ENCODE data around the gene TSHZ2.
A peak's percentile ranks its signal among the peaks of the same experiment; 100 is the strongest.

The TSHZ2 gene

GRCh38 chr20:53030061-53030460, 57.9 kb downstream of the TSHZ2 start:
- no peak for DNase-seq (ENCODE audit: low spot score)

- no peak for DNase-seq (ENCODE audit: low spot score)
Observed at GRCh38 chr20:53032046-53032445, 59.9 kb downstream of the TSHZ2 start.

- no peak for DNase-seq (ENCODE audit: low spot score)
Observed at GRCh38 chr20:53032478-53032932, 60.3 kb downstream of the TSHZ2 start.

- no peak for DNase-seq (ENCODE audit: low spot score)
Observed at GRCh38 chr20:53033176-53033575, 61.0 kb downstream of the TSHZ2 start.

GRCh38 chr20:53034899-53035298, 62.7 kb downstream of the TSHZ2 start:
- no peak for DNase-seq (ENCODE audit: low spot score)

GRCh38 chr20:53036992-53037391, 64.8 kb downstream of the TSHZ2 start:
- no peak for DNase-seq (ENCODE audit: low spot score)

- DNase-seq (ENCODE audit: low spot score) = no peak
Observed at GRCh38 chr20:53037621-53038020, 65.5 kb downstream of the TSHZ2 start.

- DNase-seq (ENCODE audit: low spot score) = no peak
Observed at GRCh38 chr20:53038299-53038698, 66.1 kb downstream of the TSHZ2 start.

GRCh38 chr20:53040693-53041589, 68.8 kb downstream of the TSHZ2 start:
- no peak for DNase-seq (ENCODE audit: low spot score)

- no peak for DNase-seq (ENCODE audit: low spot score)
Observed at GRCh38 chr20:53042521-53042920, 70.4 kb downstream of the TSHZ2 start.

GRCh38 chr20:53044296-53044695, 72.1 kb downstream of the TSHZ2 start:
- DNase-seq (ENCODE audit: low spot score) = no peak

- no peak for DNase-seq (ENCODE audit: low spot score)
Observed at GRCh38 chr20:53045941-53046340, 73.8 kb downstream of the TSHZ2 start.

GRCh38 chr20:53047203-53047602, 75.0 kb downstream of the TSHZ2 start:
- DNase-seq (ENCODE audit: low spot score) = no peak

- DNase-seq (ENCODE audit: low spot score) = peak; percentile 69
Observed at GRCh38 chr20:53048387-53048786, 76.2 kb downstream of the TSHZ2 start.

GRCh38 chr20:53050338-53050737, 78.2 kb downstream of the TSHZ2 start:
- no peak for DNase-seq (ENCODE audit: low spot score)

GRCh38 chr20:53052380-53052779, 80.2 kb downstream of the TSHZ2 start:
- DNase-seq (ENCODE audit: low spot score) = no peak

- no peak for DNase-seq (ENCODE audit: low spot score)
Observed at GRCh38 chr20:53053595-53053994, 81.4 kb downstream of the TSHZ2 start.

- no peak for DNase-seq (ENCODE audit: low spot score)
Observed at GRCh38 chr20:53055367-53056067, 83.4 kb downstream of the TSHZ2 start.

- DNase-seq (ENCODE audit: low spot score) = no peak
Observed at GRCh38 chr20:53057579-53057978, 85.4 kb downstream of the TSHZ2 start.

GRCh38 chr20:53059848-53060247, 87.7 kb downstream of the TSHZ2 start:
- no peak for DNase-seq (ENCODE audit: low spot score)

GRCh38 chr20:53061192-53062108, 89.3 kb downstream of the TSHZ2 start:
- no peak for DNase-seq (ENCODE audit: low spot score)

GRCh38 chr20:53064935-53065334, 92.8 kb downstream of the TSHZ2 start:
- no peak for DNase-seq (ENCODE audit: low spot score)

Data from SW480 (cell line).